HepG2 (cell line): ENCODE measurements around the gene CEL. TPM values are rescaled to one million over a fixed set of nuclear protein-coding genes. Genes with fewer than 3 reads are reported as not detected.
A peak's percentile ranks its signal among the peaks of the same experiment; 100 is the strongest.

Experiments used
- AGO2 ChIP-seq: fragments of 200-400 bp; formaldehyde crosslinking; optimal IDR thresholded peaks from 2 replicates; pipeline ENCODE3; 2017; ENCODE audit warnings: mild to moderate bottlenecking, low read depth, low read length, moderate library complexity
- HNF1B ChIP-seq: sonication (generic); formaldehyde crosslinking; IDR thresholded peaks from 2 replicates; pipeline ENCODE4 v1.5.1; 2020; ENCODE audit warnings: mild to moderate bottlenecking, moderate library complexity, missing genetic modification reagents
- HOMEZ ChIP-seq: IDR thresholded peaks from 2 replicates; pipeline ENCODE4 v1.6.1; 2016; ENCODE audit warnings: low read depth
- MATR3 ChIP-seq: sonication (generic); formaldehyde crosslinking; IDR thresholded peaks from 2 replicates; pipeline ENCODE4 v1.4.0; 2020; ENCODE audit warnings: missing genetic modification reagents
- MIXL1 ChIP-seq: IDR thresholded peaks from 2 replicates; pipeline ENCODE4 v1.6.1; 2016
- NFKBIZ ChIP-seq: IDR thresholded peaks from 2 replicates; pipeline ENCODE4 v1.6.1; 2018; ENCODE audit warnings: missing genetic modification reagents, missing compliant biosample characterization
- NKX3-1 ChIP-seq: sonication (generic); formaldehyde crosslinking; IDR thresholded peaks from 2 replicates; pipeline ENCODE4 v1.5.0; 2020; ENCODE audit warnings: missing genetic modification reagents
- POLR2AphosphoS5 ChIP-seq: IDR thresholded peaks from 2 replicates; pipeline ENCODE4 v1.6.1; 2012; ENCODE audit warnings: low read depth, low read length
- PRDM15 ChIP-seq: sonication (generic); formaldehyde crosslinking; IDR thresholded peaks from 2 replicates; pipeline ENCODE4 v1.4.0; 2020; ENCODE audit warnings: missing genetic modification reagents
- RBFOX2 ChIP-seq: fragments of 200-400 bp; formaldehyde crosslinking; IDR thresholded peaks from 2 replicates; pipeline ENCODE4 v1.6.1; 2017; ENCODE audit warnings: low read depth, mild to moderate bottlenecking, low read length
- RELA ChIP-seq: sonication (generic); formaldehyde crosslinking; IDR thresholded peaks from 2 replicates; pipeline ENCODE4 v1.4.0; 2020; ENCODE audit warnings: missing genetic modification reagents
- TFAP4 ChIP-seq: sonication (generic); IDR thresholded peaks from 2 replicates; pipeline ENCODE4 v1.6.1; 2016; ENCODE audit warnings: low read depth, borderline replicate concordance
- ZBTB21 ChIP-seq: sonication (generic); formaldehyde crosslinking; IDR thresholded peaks from 2 replicates; pipeline ENCODE4 v1.4.0; 2020; ENCODE audit warnings: missing genetic modification reagents
- ZBTB43 ChIP-seq: sonication (generic); formaldehyde crosslinking; conservative IDR thresholded peaks from 2 replicates; pipeline ENCODE4 v1.4.0; 2020; ENCODE audit warnings: missing genetic modification reagents
- ZNF232 ChIP-seq: sonication (generic); formaldehyde crosslinking; IDR thresholded peaks from 2 replicates; pipeline ENCODE4 v1.4.0; 2020; ENCODE audit warnings: missing genetic modification reagents, borderline replicate concordance
- ZNF256 ChIP-seq: sonication (generic); formaldehyde crosslinking; conservative IDR thresholded peaks from 2 replicates; pipeline ENCODE4 v1.4.0; 2020; ENCODE audit warnings: missing genetic modification reagents
- ZNF441 ChIP-seq: sonication (generic); formaldehyde crosslinking; IDR thresholded peaks from 2 replicates; pipeline ENCODE4 v1.7.0; 2021; ENCODE audit warnings: missing genetic modification reagents, borderline replicate concordance
- ZNF768 ChIP-seq: sonication (generic); formaldehyde crosslinking; IDR thresholded peaks from 2 replicates; pipeline ENCODE4 v1.4.0; 2020; ENCODE audit warnings: missing genetic modification reagents
- ZNF777 ChIP-seq: sonication (generic); formaldehyde crosslinking; IDR thresholded peaks from 2 replicates; pipeline ENCODE4 v1.4.0; 2020; ENCODE audit warnings: missing genetic modification reagents
- ZNF800 ChIP-seq: sonication (generic); formaldehyde crosslinking; IDR thresholded peaks from 2 replicates; pipeline ENCODE4 v1.4.0; 2020; ENCODE audit warnings: missing genetic modification reagents
- ZSCAN9 ChIP-seq: IDR thresholded peaks from 2 replicates; pipeline ENCODE4 v1.6.1; 2016; ENCODE audit warnings: borderline replicate concordance
- polyA plus RNA-seq, 8 experiments: library from polyadenylated mRNA; depleted of rRNA in 3 of 8; stranded (reverse) in 7 of 8; unstranded in 1 of 8; fragments of >200 nt; fragmentation: Illumina TruSeq in 4 of 8; extraction: Trizol in 4 of 8; gene quantifications; 2 replicates each; pipeline versions ENCODE4 v1.2.1 to v1.2.3, GENCODE V29; 2011 to 2016; ENCODE audit warnings: low read depth in 4 of 8, missing spikeins in 1 of 8, mixed read lengths in 1 of 8; ENCODE audit not compliant: insufficient read depth in 1 of 8
- total RNA-seq, 5 experiments: library from RNA; depleted of rRNA; stranded (reverse); fragments of >200 nt; fragmentation: Illumina TruSeq; extraction: Trizol; gene quantifications; 2 replicates each; pipeline ENCODE4 v1.2.3, GENCODE V29; 2016; ENCODE audit warnings: low read depth in 1 of 5

Gene CEL
- total and polyA plus RNA-seq, 2 of the 13 experiments (the other 11 are each of a cell fraction or from before 2014, with no cell fraction given) = 0.63 to 1.5 TPM

GRCh38 chr9:133029994-133030316 is 31.8 kb upstream of the CEL start (continued):
- TF ChIP-seq ZNF232 (CRISPR knock-in tag) = 0 out of 2 replicates have a peak, but pooled peaks have one; percentile 19
- TF ChIP-seq NKX3-1 (CRISPR knock-in tag) = peak; percentile 37; the same call in 1 of the 2 replicates
- TF ChIP-seq ZNF768 (CRISPR knock-in tag) = peak; percentile 22; the same call in 1 of the 2 replicates
- TF ChIP-seq MATR3 = no peak
- no peak for TF ChIP-seq TFAP4
- 0 out of 2 replicates have a peak, but pooled peaks have one; percentile 6 for TF ChIP-seq ZSCAN9 (CRISPR knock-in tag)
- 0 out of 2 replicates have a peak, but pooled peaks have one; percentile 23 for TF ChIP-seq ZNF256
- TF ChIP-seq ZBTB43 = 0 out of 2 replicates have a peak, but pooled peaks have one; percentile 23
- TF ChIP-seq HOMEZ = no peak
- TF ChIP-seq ZNF441 = no peak
- no peak for TF ChIP-seq HNF1B (CRISPR knock-in tag)
- TF ChIP-seq ZNF777 = peak; percentile 45; the same call in 1 of the 2 replicates
- peak; percentile 71 for TF ChIP-seq AGO2
- no peak for TF ChIP-seq POLR2AphosphoS5
- TF ChIP-seq RBFOX2 = peak; percentile 62
- TF ChIP-seq NFKBIZ (CRISPR knock-in tag) = no peak
- TF ChIP-seq ZNF800 = peak; percentile 37; the same call in 1 of the 2 replicates
- no peak for TF ChIP-seq RELA (CRISPR knock-in tag)
- TF ChIP-seq MIXL1 (CRISPR knock-in tag) = no peak
- no peak for TF ChIP-seq ZBTB21 (CRISPR knock-in tag)
- TF ChIP-seq PRDM15 (CRISPR knock-in tag) = 0 out of 2 replicates have a peak, but pooled peaks have one; percentile 23
